Brain pericyte (primary cell): Measurements from ENCODE around the gene TCF7.
A peak's percentile ranks its signal among the peaks of the same experiment; 100 is the strongest.
"Not testable (repeated sequence)": the region's sequence is repeated elsewhere in the genome, so short reads cannot be mapped to it uniquely, and the experiment has no call there.

Experiments
- DNase-seq: peaks from one replicate; pipeline ENCODE4 v3.0.0-alpha.2; 2012; ENCODE audit warnings: low read depth, low spot score

TCF7 gene

GRCh38 chr5:134145041-134145757 is 30.7 kb downstream of the TCF7 start:
- no peak for DNase-seq

GRCh38 chr5:134145779-134146581 is 31.5 kb downstream of the TCF7 start:
- DNase-seq: no peak

GRCh38 chr5:134146651-134147518 is 32.4 kb downstream of the TCF7 start:
- DNase-seq: no peak

- DNase-seq: no peak
These were observed 33.8 kb downstream of the TCF7 start for GRCh38 chr5:134148316-134148715.

GRCh38 chr5:134148986-134149539 is 34.6 kb downstream of the TCF7 start:
- no peak for DNase-seq

GRCh38 chr5:134149571-134150303 is 35.3 kb downstream of the TCF7 start:
- no peak for DNase-seq

GRCh38 chr5:134151723-134152122 is 37.2 kb downstream of the TCF7 start:
- DNase-seq: no peak

- not testable (repeated sequence) for DNase-seq
These were observed 37.8 kb downstream of the TCF7 start for GRCh38 chr5:134152173-134152832.

GRCh38 chr5:134153241-134153640 is 38.8 kb downstream of the TCF7 start:
- no peak for DNase-seq

- DNase-seq: no peak
These were observed 39.2 kb downstream of the TCF7 start for GRCh38 chr5:134153657-134154056.

GRCh38 chr5:134161513-134162395 is 47.3 kb downstream of the TCF7 start:
- DNase-seq: no peak

- DNase-seq: no peak
These were observed 48.1 kb downstream of the TCF7 start for GRCh38 chr5:134162592-134162991.

GRCh38 chr5:134171972-134172371 is 57.5 kb downstream of the TCF7 start:
- no peak for DNase-seq

GRCh38 chr5:134174841-134175839 is 60.7 kb downstream of the TCF7 start:
- DNase-seq: no peak

GRCh38 chr5:134175921-134176510 is 61.5 kb downstream of the TCF7 start:
- no peak for DNase-seq

GRCh38 chr5:134176511-134177368 is 62.3 kb downstream of the TCF7 start, which contains the start of gene SKP1:
SKP1 (minus strand) TSS chr5:134176950; CDS start chr5:134174022, 2,928 bp downstream.
- peak; percentile 40 for DNase-seq
